DOHH2 (cell line): ENCODE results near the gene AGBL4.

Experiments
- H3F3A ChIP-seq: fragments of 200-600 bp; sonication (generic), shearing (Covaris generic); 2 replicates; pipeline ENCODE4 v1.6.0; 2016; ENCODE audit warnings: antibody characterized with exemption, mild to moderate bottlenecking; ENCODE audit not compliant: control insufficient read depth, insufficient read depth
- H3K27ac ChIP-seq: fragments of 200-600 bp; sonication (generic); 2 replicates; pipeline ENCODE4 v1.5.1; 2014; ENCODE audit warnings: low read depth, mild to moderate bottlenecking, low read length, moderate library complexity
- H3K27me3 ChIP-seq: fragments of 200-600 bp; sonication (generic); 2 replicates; pipeline ENCODE4 v1.6.1; 2014; ENCODE audit warnings: mild to moderate bottlenecking, low read length, mixed read lengths; ENCODE audit not compliant: control insufficient read depth
- H3K36me3 ChIP-seq: fragments of 200-600 bp; sonication (generic); 2 replicates; pipeline ENCODE4 v1.6.1; 2014; ENCODE audit warnings: mild to moderate bottlenecking, low read length, moderate library complexity, mixed read lengths; ENCODE audit not compliant: control insufficient read depth
- H3K4me1 ChIP-seq: fragments of 200-600 bp; sonication (generic); 2 replicates; pipeline ENCODE4 v1.6.1; 2014; ENCODE audit warnings: mild to moderate bottlenecking, low read length, mixed read lengths; ENCODE audit not compliant: control insufficient read depth
- H3K4me2 ChIP-seq: fragments of 200-600 bp; sonication (generic); 2 replicates; pipeline ENCODE4 v1.6.0; 2014; ENCODE audit warnings: mild to moderate bottlenecking, low read length, moderate library complexity
- H3K4me3 ChIP-seq: fragments of 200-600 bp; sonication (generic); 2 replicates; pipeline ENCODE4 v1.5.1; 2014; ENCODE audit warnings: mild to moderate bottlenecking, low read length, mixed read lengths
- H3K79me2 ChIP-seq: fragments of 200-600 bp; sonication (generic); 2 replicates; pipeline ENCODE4 v1.6.1; 2014; ENCODE audit warnings: mild to moderate bottlenecking, low read length, mixed read lengths; ENCODE audit not compliant: control insufficient read depth
- H3K9me2 ChIP-seq: fragments of 200-600 bp; sonication (generic); replicated peaks from 2 replicates; pipeline ENCODE4 v1.6.1; 2014; ENCODE audit warnings: mild to moderate bottlenecking, low read length, mixed read lengths; ENCODE audit not compliant: control insufficient read depth
- H3K9me3 ChIP-seq: fragments of 200-600 bp; sonication (generic); 2 replicates; pipeline ENCODE4 v1.6.1; 2014; ENCODE audit warnings: antibody characterized with exemption, low read length, mixed read lengths; ENCODE audit not compliant: control insufficient read depth, insufficient read depth
- H4K20me1 ChIP-seq: fragments of 200-600 bp; sonication (generic); 2 replicates; pipeline ENCODE4 v1.6.0; 2014; ENCODE audit warnings: low read depth, mild to moderate bottlenecking, antibody characterized with exemption, low read length, moderate library complexity; ENCODE audit not compliant: control insufficient read depth, insufficient read depth
- CTCF ChIP-seq: fragments of 200-600 bp; sonication (generic); IDR thresholded peaks from one replicate; pipeline ENCODE4 v1.5.1; 2014; ENCODE audit warnings: antibody characterized with exemption, mild to moderate bottlenecking, low read depth, low read length; ENCODE audit not compliant: poor library complexity, severe bottlenecking
- EZH2phosphoT487 ChIP-seq: fragments of 200-600 bp; sonication (generic); IDR thresholded peaks from 2 replicates; pipeline ENCODE4 v1.6.1; 2017; ENCODE audit warnings: borderline replicate concordance, mild to moderate bottlenecking, antibody characterized with exemption, low read length, moderate library complexity, mixed read lengths

Gene AGBL4

GRCh38 chr1:48715921-48716320, 1307.8 kb downstream of the AGBL4 start:
- no peaks in the 10 kb centered on the region for H3K79me2 ChIP-seq

GRCh38 chr1:48710915-48711314, 1312.8 kb downstream of the AGBL4 start:
- no peaks in the 10 kb centered on the region for H3K79me2 ChIP-seq
- no peaks in the 10 kb centered on the region for H3K9me3 ChIP-seq
- H3K4me1 ChIP-seq, result no peaks in the 10 kb centered on the region
- H3K27ac ChIP-seq, result no peak overlapping the region
- no peaks in the 10 kb centered on the region for H4K20me1 ChIP-seq
- H3K27me3 ChIP-seq, result no peaks in the 10 kb centered on the region
- H3K36me3 ChIP-seq, result no peaks in the 10 kb centered on the region
- H3K9me2 ChIP-seq, result no peaks in the 10 kb centered on the region
- TF ChIP-seq CTCF (no peak), EZH2phosphoT487 (no peak)
- no peak overlapping the region for H3K4me3 ChIP-seq
- H3F3A ChIP-seq, result no peaks in the 10 kb centered on the region
- H3K4me2 ChIP-seq, result no peak overlapping the region

More at GRCh38 chr1:48715921-48716320, 1307.8 kb downstream of the AGBL4 start:
- no peaks in the 10 kb centered on the region for H3K9me2 ChIP-seq
- no peaks in the 10 kb centered on the region for H4K20me1 ChIP-seq
- TF ChIP-seq CTCF (no peak), EZH2phosphoT487 (no peak)
- H3K4me1 ChIP-seq, result no peaks in the 10 kb centered on the region
- no peak overlapping the region for H3K4me2 ChIP-seq
- no peaks in the 10 kb centered on the region for H3F3A ChIP-seq
- no peaks in the 10 kb centered on the region for H3K9me3 ChIP-seq
- H3K27ac ChIP-seq, result no peak overlapping the region
- H3K27me3 ChIP-seq, result no peaks in the 10 kb centered on the region
- H3K36me3 ChIP-seq, result no peaks in the 10 kb centered on the region
- H3K4me3 ChIP-seq, result no peak overlapping the region

GRCh38 chr1:48710318-48710717, 1313.4 kb downstream of the AGBL4 start:
- Histone ChIP-seq H3K9me3 (no peaks in the 10 kb centered on the region), H3K79me2 (no peaks in the 10 kb centered on the region), H4K20me1 (no peaks in the 10 kb centered on the region), H3K36me3 (no peaks in the 10 kb centered on the region), H3K4me1 (no peaks in the 10 kb centered on the region), H3K9me2 (no peaks in the 10 kb centered on the region), H3K27me3 (no peaks in the 10 kb centered on the region), H3K4me3 (no peak overlapping the region), H3K27ac (no peak overlapping the region), H3K4me2 (no peak overlapping the region), H3F3A (no peaks in the 10 kb centered on the region)
- TF ChIP-seq EZH2phosphoT487 (no peak), CTCF (no peak)

- H3K4me3 ChIP-seq, result no peak overlapping the region
- no peaks in the 10 kb centered on the region for H3K9me3 ChIP-seq
- H4K20me1 ChIP-seq, result no peaks in the 10 kb centered on the region
- H3K27ac ChIP-seq, result no peak overlapping the region
- no peaks in the 10 kb centered on the region for H3K4me1 ChIP-seq
- H3K4me2 ChIP-seq, result no peak overlapping the region
- TF ChIP-seq EZH2phosphoT487 (no peak), CTCF (no peak)
- H3K9me2 ChIP-seq, result no peaks in the 10 kb centered on the region
- H3K36me3 ChIP-seq, result no peaks in the 10 kb centered on the region
- H3K79me2 ChIP-seq, result no peaks in the 10 kb centered on the region
- H3K27me3 ChIP-seq, result no peaks in the 10 kb centered on the region
- H3F3A ChIP-seq, result no peaks in the 10 kb centered on the region
Observed at GRCh38 chr1:48704736-48705135, 1319.0 kb downstream of the AGBL4 start.
